PC-9 (cell line): ENCODE measurements around the gene ELP6. TPM values are rescaled to one million over a fixed set of nuclear protein-coding genes. Genes with fewer than 3 reads are reported as not detected.

Experiments used
- BruUV-seq: library from RNA; stranded (reverse); fragments of 400-500 nt; replicated peaks from 2 replicates; lab custom pipeline; 2021; lab: Mats Ljungman, UMichigan
- CTCF ChIA-PET: fragments of 300-600 bp; sonication (Branson Sonifier 250); formaldehyde crosslinking; loops from one replicate; lab custom pipeline; 2022; ENCODE audit warnings: antibody characterized with exemption; lab: Charles Lee
- POLR2A ChIA-PET: fragments of 300-600 bp; sonication (Branson Sonifier 250); formaldehyde crosslinking; loops from one replicate; lab custom pipeline; 2022; ENCODE audit warnings: antibody characterized with exemption; ENCODE audit not compliant: unreplicated experiment; lab: Charles Lee
- DNase-seq, 2 experiments: peaks; one replicate each; pipeline versions ENCODE4 v3.0.0 to v3.0.0-alpha.2; 2015 to 2022; ENCODE audit warnings: mixed read lengths in 1 of 2
- H2AFZ ChIP-seq: fragments of 200-600 bp; sonication (generic); 2 replicates; pipeline ENCODE4 v1.8.1; 2017; ENCODE audit warnings: antibody characterized with exemption
- H3F3A ChIP-seq: fragments of 200-600 bp; sonication (generic); 2 replicates; pipeline ENCODE4 v1.8.1; 2017; ENCODE audit warnings: antibody characterized with exemption, mild to moderate bottlenecking, low read depth; ENCODE audit not compliant: insufficient read depth
- H3K27ac ChIP-seq: fragments of 200-600 bp; sonication (generic); 2 replicates; pipeline ENCODE4 v1.6.1; 2016; ENCODE audit warnings: mixed run types
- H3K27me3 ChIP-seq: fragments of 200-600 bp; sonication (generic); 2 replicates; pipeline ENCODE4 v1.6.1; 2016; ENCODE audit warnings: low read depth, mixed run types; ENCODE audit not compliant: insufficient read depth
- H3K36me3 ChIP-seq: fragments of 200-600 bp; sonication (generic); 2 replicates; pipeline ENCODE4 v1.6.1; 2016; ENCODE audit warnings: low read depth, mixed run types
- H3K4me1 ChIP-seq: fragments of 200-600 bp; sonication (generic); replicated peaks from 2 replicates; pipeline ENCODE4 v1.6.1; 2016; ENCODE audit warnings: mixed run types; ENCODE audit not compliant: insufficient read depth
- H3K4me2 ChIP-seq: fragments of 200-600 bp; sonication (generic); 2 replicates; pipeline ENCODE4 v1.6.1; 2017; ENCODE audit warnings: mixed run types
- H3K4me3 ChIP-seq: fragments of 200-600 bp; sonication (generic); 2 replicates; pipeline ENCODE4 v1.6.1; 2016; ENCODE audit warnings: mixed run types
- H3K79me2 ChIP-seq: fragments of 200-600 bp; sonication (generic); 2 replicates; pipeline ENCODE4 v1.6.1; 2017; ENCODE audit warnings: low read depth, mixed run types
- H3K9me2 ChIP-seq: fragments of 200-600 bp; sonication (generic); 2 replicates; pipeline ENCODE4 v1.8.1; 2017; ENCODE audit warnings: mild to moderate bottlenecking; ENCODE audit not compliant: insufficient read depth
- H3K9me3 ChIP-seq: fragments of 200-600 bp; sonication (generic); 2 replicates; pipeline ENCODE4 v1.8.1; 2016; ENCODE audit warnings: low read depth; ENCODE audit not compliant: insufficient read depth
- H4K20me1 ChIP-seq: fragments of 200-600 bp; sonication (generic); 2 replicates; pipeline ENCODE4 v1.8.1; 2017; ENCODE audit not compliant: insufficient read depth
- CTCF ChIP-seq: fragments of 200-600 bp; sonication (generic); conservative IDR thresholded peaks from 2 replicates; pipeline ENCODE4 v1.6.1; 2017; ENCODE audit warnings: mixed run types, antibody characterized with exemption, mild to moderate bottlenecking, moderate library complexity
- EZH2 ChIP-seq: fragments of 200-600 bp; sonication (generic); IDR thresholded peaks from 2 replicates; pipeline ENCODE4 v1.8.0; 2017; ENCODE audit warnings: antibody characterized with exemption, low read depth
- intact Hi-C: fragments of 100-400 bp; cut with micrococcal nuclease; formaldehyde crosslinking; loops from one replicate; pipeline ENCODE4 v1.10.0; 2022; ENCODE audit not compliant: unreplicated experiment
- total RNA-seq: library from RNA; stranded (reverse); gene quantifications from 2 replicates; pipeline ENCODE4 v1.2.3, GENCODE V29; 2021

ELP6 gene
- total RNA-seq, 1 experiment from 2014 or later, result 38.8 TPM

GRCh38 chr3:47478022-47478421 lies 35.5 kb downstream of the ELP6 start:
- no peak overlapping the region for H2AFZ ChIP-seq
- H4K20me1 ChIP-seq, result peaks cover 11% of the 10 kb centered on the region; the same call in 1 of the 2 replicates
- no peak overlapping the region for H3K4me2 ChIP-seq
- no peaks in the 10 kb centered on the region for H3F3A ChIP-seq
- no TSS peak for BruUV-seq
- TF ChIP-seq EZH2 (no peak), CTCF (no peak)
- no peaks in the 10 kb centered on the region for H3K36me3 ChIP-seq
- ChIA-PET CTCF (interaction anchor here (0.6 kb wide), 1 partner anchor 512 kb away, joined by 5 read pairs; no protein-coding TSS in a partner anchor), POLR2A (no interaction called here)
- DNase-seq, result no peak
- no peaks in the 10 kb centered on the region for H3K9me2 ChIP-seq
- no peaks in the 10 kb centered on the region for H3K9me3 ChIP-seq
- intact Hi-C loops, result no loop called here
- no peak overlapping the region for H3K4me3 ChIP-seq
- peaks cover 6% of the 10 kb centered on the region; the same call in 1 of the 2 replicates for H3K4me1 ChIP-seq
- no peak overlapping the region for H3K27ac ChIP-seq
- H3K27me3 ChIP-seq, result no peaks in the 10 kb centered on the region
- peaks cover 25% of the 10 kb centered on the region for H3K79me2 ChIP-seq

- H3K27me3 ChIP-seq, result no peaks in the 10 kb centered on the region
- no peaks in the 10 kb centered on the region for H3K36me3 ChIP-seq
- H3K4me1 ChIP-seq, result peaks cover 6% of the 10 kb centered on the region; the same call in 1 of the 2 replicates
- peak overlapping the region; percentile 97 for H3K4me2 ChIP-seq
- ChIA-PET POLR2A (interaction anchor here (0.6 kb wide), 1 partner anchor 104 kb away, joined by 3 read pairs; no protein-coding TSS in a partner anchor), CTCF (interaction anchor here (0.6 to 1.8 kb wide), 2 partner anchors 56 to 558 kb away, joined by 4 to 7 read pairs; no protein-coding TSS in a partner anchor)
- intact Hi-C loops, result loop anchor here (1.0 kb wide), 1 partner anchor 55 kb away; no protein-coding TSS in a partner anchor
- H3F3A ChIP-seq, result no peaks in the 10 kb centered on the region
- BruUV-seq, result no TSS peak
- peak overlapping the region; percentile 90; the same call in 1 of the 2 replicates for H2AFZ ChIP-seq
- H3K9me2 ChIP-seq, result no peaks in the 10 kb centered on the region
- TF ChIP-seq EZH2 (no peak), CTCF (no peak)
- no peak for DNase-seq
- H4K20me1 ChIP-seq, result peaks cover 13% of the 10 kb centered on the region; the same call in 1 of the 2 replicates
- no peaks in the 10 kb centered on the region for H3K9me3 ChIP-seq
- H3K4me3 ChIP-seq, result peak overlapping the region; percentile 94; the same call in 1 of the 2 replicates
- H3K79me2 ChIP-seq, result peaks cover 34% of the 10 kb centered on the region
- H3K27ac ChIP-seq, result no peak overlapping the region
These were observed 36.8 kb downstream of the ELP6 start for GRCh38 chr3:47476644-47477199.

GRCh38 chr3:47476330-47476626 lies 37.2 kb downstream of the ELP6 start:
- CTCF ChIA-PET, result interaction anchor here (0.6 to 1.8 kb wide), 2 partner anchors 55 to 558 kb away, joined by 4 to 7 read pairs; no protein-coding TSS in a partner anchor
- Histone ChIP-seq H2AFZ (peak overlapping the region; percentile 90), H3K79me2 (peaks cover 39% of the 10 kb centered on the region), H3F3A (no peaks in the 10 kb centered on the region), H3K4me1 (peaks cover 6% of the 10 kb centered on the region; the same call in 1 of the 2 replicates), H3K4me3 (peak overlapping the region; percentile 94), H3K27me3 (no peaks in the 10 kb centered on the region), H3K36me3 (no peaks in the 10 kb centered on the region), H4K20me1 (peaks cover 13% of the 10 kb centered on the region; the same call in 1 of the 2 replicates), H3K27ac (no peak overlapping the region), H3K4me2 (peak overlapping the region; percentile 97), H3K9me3 (no peaks in the 10 kb centered on the region), H3K9me2 (no peaks in the 10 kb centered on the region)
- TF ChIP-seq CTCF (no peak), EZH2 (no peak)
- POLR2A ChIA-PET, result interaction anchor here (0.6 kb wide), 1 partner anchor 103 kb away, joined by 3 read pairs; no protein-coding TSS in a partner anchor
- intact Hi-C loops, result loop anchor here (1.0 kb wide), 1 partner anchor 55 kb away; no protein-coding TSS in a partner anchor
- no TSS peak for BruUV-seq
- no peak for DNase-seq
